Measurements from ENCODE around the gene SCN8A. TPM values are rescaled to one million over a fixed set of nuclear protein-coding genes. Genes with fewer than 3 reads are reported as not detected.
"Not testable (repeated sequence)": the region's sequence is repeated elsewhere in the genome, so short reads cannot be mapped to it uniquely, and the experiment has no call there.

SCN8A gene
- polyA plus RNA-seq, 1 donor = 0.25 TPM

- DNase-seq = no peak
These were observed 34.3 kb downstream of the SCN8A start for GRCh38 chr12:51625370-51625769.

GRCh38 chr12:51626115-51626514 lies 35.1 kb downstream of the SCN8A start:
- DNase-seq = no peak

GRCh38 chr12:51626629-51627028 lies 35.6 kb downstream of the SCN8A start:
- DNase-seq = no peak

- no peak for DNase-seq
These were observed 39.3 kb downstream of the SCN8A start for GRCh38 chr12:51630256-51630880.

GRCh38 chr12:51630986-51631385 lies 40.0 kb downstream of the SCN8A start:
- DNase-seq = no peak

GRCh38 chr12:51631591-51631990 lies 40.6 kb downstream of the SCN8A start:
- DNase-seq = no peak

GRCh38 chr12:51632623-51633022 lies 41.6 kb downstream of the SCN8A start:
- DNase-seq = no peak

- no peak for DNase-seq
These were observed 44.3 kb downstream of the SCN8A start for GRCh38 chr12:51635346-51635745.

- DNase-seq = no peak
These were observed 45.5 kb downstream of the SCN8A start for GRCh38 chr12:51636581-51636980.

GRCh38 chr12:51636986-51637385 lies 46.0 kb downstream of the SCN8A start:
- DNase-seq = no peak

- no peak for DNase-seq
These were observed 48.3 kb downstream of the SCN8A start for GRCh38 chr12:51639361-51639760.

- no peak for DNase-seq
These were observed 51.3 kb downstream of the SCN8A start for GRCh38 chr12:51642286-51642685.

GRCh38 chr12:51643951-51644350 lies 52.9 kb downstream of the SCN8A start:
- no peak for DNase-seq

- DNase-seq = not testable (repeated sequence)
These were observed 53.7 kb downstream of the SCN8A start for GRCh38 chr12:51644691-51645090.

GRCh38 chr12:51645961-51646360 lies 54.9 kb downstream of the SCN8A start:
- no peak for DNase-seq

GRCh38 chr12:51647647-51648046 lies 56.6 kb downstream of the SCN8A start:
- DNase-seq = no peak

- DNase-seq = no peak
These were observed 62.4 kb downstream of the SCN8A start for GRCh38 chr12:51653431-51653830.

- DNase-seq = no peak
These were observed 70.2 kb downstream of the SCN8A start for GRCh38 chr12:51661199-51661598.

- DNase-seq = no peak
These were observed 70.8 kb downstream of the SCN8A start for GRCh38 chr12:51661836-51662235.

- DNase-seq = no peak
These were observed 71.7 kb downstream of the SCN8A start for GRCh38 chr12:51662728-51663154.

GRCh38 chr12:51663390-51663789 lies 72.4 kb downstream of the SCN8A start:
- no peak for DNase-seq

GRCh38 chr12:51666696-51667095 lies 75.7 kb downstream of the SCN8A start:
- DNase-seq = no peak

GRCh38 chr12:51667269-51667668 lies 76.2 kb downstream of the SCN8A start:
- DNase-seq = no peak

- no peak for DNase-seq
These were observed 78.2 kb downstream of the SCN8A start for GRCh38 chr12:51669271-51669670.

GRCh38 chr12:51669996-51670395 lies 79.0 kb downstream of the SCN8A start:
- no peak for DNase-seq

Data from hindlimb muscle (tissue), 1 donor.